Caco-2 (cell line): Measurements from ENCODE around the gene SCAPER. TPM values are rescaled to one million over a fixed set of nuclear protein-coding genes. Genes with fewer than 3 reads are reported as not detected.

Experiments used
- BruUV-seq: library from RNA; stranded (reverse); fragments of 400-500 nt; replicated peaks from 2 replicates; lab custom pipeline; 2021; lab: Mats Ljungman, UMichigan
- CTCF ChIA-PET: fragments of 300-600 bp; sonication (Branson Sonifier 250); formaldehyde crosslinking; loops from one replicate; lab custom pipeline; 2022; ENCODE audit warnings: antibody characterized with exemption; lab: Charles Lee
- POLR2A ChIA-PET: fragments of 300-600 bp; sonication (Branson Sonifier 250); formaldehyde crosslinking; loops from one replicate; lab custom pipeline; 2022; ENCODE audit warnings: antibody characterized with exemption; lab: Charles Lee
- DNase-seq, 2 experiments: peaks; one replicate each; pipeline versions ENCODE4 v3.0.0 to v3.0.0-alpha.2; 2020 to 2022
- H3K27me3 ChIP-seq: replicated peaks from 2 replicates; pipeline ENCODE4 v1.6.0; 2011; ENCODE audit warnings: low read length; ENCODE audit not compliant: control insufficient read depth, insufficient read depth
- H3K36me3 ChIP-seq: 2 replicates; pipeline ENCODE4 v1.5.1; 2011; ENCODE audit warnings: low read length; ENCODE audit not compliant: control insufficient read depth, insufficient read depth
- H3K4me1 ChIP-seq: fragments of 250-450 bp; sonication (Bioruptor Pico); 2 replicates; pipeline ENCODE4 v1.5.1; 2020; ENCODE audit warnings: mild to moderate bottlenecking
- H3K4me3 ChIP-seq: 2 replicates; pipeline ENCODE4 v1.5.1; 2011; ENCODE audit warnings: low read depth, mild to moderate bottlenecking, control low read depth, low read length
- H3K9me3 ChIP-seq: fragments of 250-450 bp; sonication (Bioruptor Pico); 2 replicates; pipeline ENCODE4 v1.5.1; 2020; ENCODE audit warnings: mild to moderate bottlenecking, moderate library complexity
- H3K27ac Mint-ChIP-seq: one replicate; pipeline ENCODE4 v1.8.0; 2022; ENCODE audit warnings: mixed read lengths; ENCODE audit not compliant: unreplicated experiment
- H3K27me3 Mint-ChIP-seq: one replicate; pipeline ENCODE4 v1.8.0; 2022; ENCODE audit warnings: mixed read lengths; ENCODE audit not compliant: insufficient read depth, unreplicated experiment
- H3K36me3 Mint-ChIP-seq: one replicate; pipeline ENCODE4 v1.8.0; 2022; ENCODE audit warnings: mild to moderate bottlenecking, mixed read lengths; ENCODE audit not compliant: insufficient read depth, unreplicated experiment
- H3K4me1 Mint-ChIP-seq: one replicate; pipeline ENCODE4 v1.8.0; 2022; ENCODE audit warnings: low read depth, mixed read lengths; ENCODE audit not compliant: unreplicated experiment
- H3K4me3 Mint-ChIP-seq: one replicate; pipeline ENCODE4 v1.8.0; 2022; ENCODE audit warnings: mild to moderate bottlenecking, moderate library complexity, mixed read lengths; ENCODE audit not compliant: unreplicated experiment
- H3K9me3 Mint-ChIP-seq: one replicate; pipeline ENCODE4 v1.8.0; 2022; ENCODE audit warnings: mixed read lengths; ENCODE audit not compliant: unreplicated experiment
- intact Hi-C: fragments of 100-400 bp; cut with micrococcal nuclease; formaldehyde crosslinking; loops from one replicate; pipeline ENCODE4 v1.10.0; 2022; ENCODE audit not compliant: unreplicated experiment
- total RNA-seq: library from RNA; stranded (reverse); gene quantifications from 2 replicates; pipeline ENCODE4 v1.2.3, GENCODE V29; 2022
- TF ChIP-seq, protein P1 (sequence below), 2 experiments: fragments of 200-600 bp in 1 of 2; IDR thresholded peaks; 1 replicate in 1 of 2; 2 replicates in 1 of 2; pipeline versions ENCODE4 v1.5.1 to v1.8.0; 2011 to 2022; ENCODE audit warnings: antibody characterized with exemption in 1 of 2, control low read depth in 1 of 2, inconsistent platforms in 1 of 2, low read depth in 1 of 2, low read length in 1 of 2, mild to moderate bottlenecking in 1 of 2, moderate library complexity in 1 of 2; ENCODE audit not compliant: insufficient read depth in 1 of 2, severe bottlenecking in 1 of 2, unreplicated experiment in 1 of 2

The SCAPER gene
- total RNA-seq, 1 experiment from 2014 or later: 24.6 TPM

DNA sequence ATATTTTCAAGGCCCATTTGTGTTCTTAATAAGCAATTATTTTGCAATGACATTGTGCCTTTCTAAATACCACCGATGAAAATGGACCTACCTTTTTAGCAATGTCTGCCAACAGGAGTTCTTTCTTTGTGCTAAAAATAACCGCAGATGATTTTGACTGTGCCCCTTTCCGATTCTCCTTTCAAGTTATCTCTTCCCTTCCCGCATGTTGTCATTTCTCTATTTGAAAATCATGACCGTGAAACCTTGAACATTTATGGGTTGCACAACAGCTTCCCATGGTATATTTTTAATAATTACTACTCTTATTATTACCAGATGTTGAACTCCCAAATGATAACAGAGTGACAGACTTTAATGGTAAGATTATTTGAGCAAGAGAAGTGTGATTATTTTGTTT is 583.5 kb downstream of the SCAPER start:
- POLR2A ChIA-PET: no interaction called here
- no peak overlapping the region for H3K4me3 ChIP-seq

GRCh38 chr15:76321171-76321570 is 584.0 kb downstream of the SCAPER start:
- H3K9me3 Mint-ChIP-seq: no peaks in the 10 kb centered on the region
- Histone ChIP-seq H3K36me3 (no peaks in the 10 kb centered on the region), H3K4me1 (no peaks in the 10 kb centered on the region), H3K4me3 (no peak overlapping the region), H3K27me3 (no peaks in the 10 kb centered on the region), H3K9me3 (no peaks in the 10 kb centered on the region)
- no peak for DNase-seq
- no TSS peak for BruUV-seq
- H3K27me3 Mint-ChIP-seq: no peaks in the 10 kb centered on the region
- no peaks in the 10 kb centered on the region for H3K36me3 Mint-ChIP-seq
- H3K4me1 Mint-ChIP-seq: no peaks in the 10 kb centered on the region
- ChIA-PET CTCF (no interaction called here), POLR2A (no interaction called here)
- H3K4me3 Mint-ChIP-seq: no peak overlapping the region
- TF ChIP-seq, protein P1, sequence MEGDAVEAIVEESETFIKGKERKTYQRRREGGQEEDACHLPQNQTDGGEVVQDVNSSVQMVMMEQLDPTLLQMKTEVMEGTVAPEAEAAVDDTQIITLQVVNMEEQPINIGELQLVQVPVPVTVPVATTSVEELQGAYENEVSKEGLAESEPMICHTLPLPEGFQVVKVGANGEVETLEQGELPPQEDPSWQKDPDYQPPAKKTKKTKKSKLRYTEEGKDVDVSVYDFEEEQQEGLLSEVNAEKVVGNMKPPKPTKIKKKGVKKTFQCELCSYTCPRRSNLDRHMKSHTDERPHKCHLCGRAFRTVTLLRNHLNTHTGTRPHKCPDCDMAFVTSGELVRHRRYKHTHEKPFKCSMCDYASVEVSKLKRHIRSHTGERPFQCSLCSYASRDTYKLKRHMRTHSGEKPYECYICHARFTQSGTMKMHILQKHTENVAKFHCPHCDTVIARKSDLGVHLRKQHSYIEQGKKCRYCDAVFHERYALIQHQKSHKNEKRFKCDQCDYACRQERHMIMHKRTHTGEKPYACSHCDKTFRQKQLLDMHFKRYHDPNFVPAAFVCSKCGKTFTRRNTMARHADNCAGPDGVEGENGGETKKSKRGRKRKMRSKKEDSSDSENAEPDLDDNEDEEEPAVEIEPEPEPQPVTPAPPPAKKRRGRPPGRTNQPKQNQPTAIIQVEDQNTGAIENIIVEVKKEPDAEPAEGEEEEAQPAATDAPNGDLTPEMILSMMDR (IDR thresholded peaks at IDR 0.05; ENCODE audit: insufficient read depth in 1 of 2, low read depth in 1 of 2, low read length in 1 of 2, severe bottlenecking in 1 of 2, unreplicated experiment in 1 of 2): no peak
- H3K27ac Mint-ChIP-seq: no peak overlapping the region
- intact Hi-C loops: no loop called here

More for the DNA sequence above, 583.5 kb downstream of the SCAPER start:
- no peaks in the 10 kb centered on the region for H3K27me3 Mint-ChIP-seq
- no peaks in the 10 kb centered on the region for H3K9me3 ChIP-seq
- H3K4me1 ChIP-seq: no peaks in the 10 kb centered on the region
- CTCF ChIA-PET: no interaction called here
- no peaks in the 10 kb centered on the region for H3K9me3 Mint-ChIP-seq
- H3K36me3 Mint-ChIP-seq: no peaks in the 10 kb centered on the region
- BruUV-seq: no TSS peak
- H3K27ac Mint-ChIP-seq: no peak overlapping the region
- no peaks in the 10 kb centered on the region for H3K27me3 ChIP-seq
- no peak overlapping the region for H3K4me3 Mint-ChIP-seq
- H3K4me1 Mint-ChIP-seq: no peaks in the 10 kb centered on the region
- intact Hi-C loops: no loop called here
- no peak for DNase-seq
- TF ChIP-seq, protein P1 (IDR thresholded peaks at IDR 0.05; ENCODE audit: insufficient read depth in 1 of 2, low read depth in 1 of 2, low read length in 1 of 2, severe bottlenecking in 1 of 2, unreplicated experiment in 1 of 2): no peak
- no peaks in the 10 kb centered on the region for H3K36me3 ChIP-seq

GRCh38 chr15:76320012-76320411 is 585.1 kb downstream of the SCAPER start:
- Histone ChIP-seq H3K9me3 (no peaks in the 10 kb centered on the region), H3K4me3 (no peak overlapping the region), H3K27me3 (no peaks in the 10 kb centered on the region), H3K4me1 (peaks cover 2% of the 10 kb centered on the region; the same call in 1 of the 2 replicates), H3K36me3 (no peaks in the 10 kb centered on the region)
- H3K27ac Mint-ChIP-seq: no peak overlapping the region
- H3K4me1 Mint-ChIP-seq: no peaks in the 10 kb centered on the region
- intact Hi-C loops: no loop called here
- H3K4me3 Mint-ChIP-seq: no peak overlapping the region
- H3K27me3 Mint-ChIP-seq: no peaks in the 10 kb centered on the region
- BruUV-seq: no TSS peak
- ChIA-PET CTCF (no interaction called here), POLR2A (no interaction called here)
- H3K9me3 Mint-ChIP-seq: no peaks in the 10 kb centered on the region
- no peaks in the 10 kb centered on the region for H3K36me3 Mint-ChIP-seq
- no peak for DNase-seq
- TF ChIP-seq, protein P1 (IDR thresholded peaks at IDR 0.05; ENCODE audit: insufficient read depth in 1 of 2, low read depth in 1 of 2, low read length in 1 of 2, severe bottlenecking in 1 of 2, unreplicated experiment in 1 of 2): no peak
